ENCODE measurements around the gene TBC1D1. TPM values are rescaled to one million over a fixed set of nuclear protein-coding genes. Genes with fewer than 3 reads are reported as not detected.

TBC1D1 gene, protein sequence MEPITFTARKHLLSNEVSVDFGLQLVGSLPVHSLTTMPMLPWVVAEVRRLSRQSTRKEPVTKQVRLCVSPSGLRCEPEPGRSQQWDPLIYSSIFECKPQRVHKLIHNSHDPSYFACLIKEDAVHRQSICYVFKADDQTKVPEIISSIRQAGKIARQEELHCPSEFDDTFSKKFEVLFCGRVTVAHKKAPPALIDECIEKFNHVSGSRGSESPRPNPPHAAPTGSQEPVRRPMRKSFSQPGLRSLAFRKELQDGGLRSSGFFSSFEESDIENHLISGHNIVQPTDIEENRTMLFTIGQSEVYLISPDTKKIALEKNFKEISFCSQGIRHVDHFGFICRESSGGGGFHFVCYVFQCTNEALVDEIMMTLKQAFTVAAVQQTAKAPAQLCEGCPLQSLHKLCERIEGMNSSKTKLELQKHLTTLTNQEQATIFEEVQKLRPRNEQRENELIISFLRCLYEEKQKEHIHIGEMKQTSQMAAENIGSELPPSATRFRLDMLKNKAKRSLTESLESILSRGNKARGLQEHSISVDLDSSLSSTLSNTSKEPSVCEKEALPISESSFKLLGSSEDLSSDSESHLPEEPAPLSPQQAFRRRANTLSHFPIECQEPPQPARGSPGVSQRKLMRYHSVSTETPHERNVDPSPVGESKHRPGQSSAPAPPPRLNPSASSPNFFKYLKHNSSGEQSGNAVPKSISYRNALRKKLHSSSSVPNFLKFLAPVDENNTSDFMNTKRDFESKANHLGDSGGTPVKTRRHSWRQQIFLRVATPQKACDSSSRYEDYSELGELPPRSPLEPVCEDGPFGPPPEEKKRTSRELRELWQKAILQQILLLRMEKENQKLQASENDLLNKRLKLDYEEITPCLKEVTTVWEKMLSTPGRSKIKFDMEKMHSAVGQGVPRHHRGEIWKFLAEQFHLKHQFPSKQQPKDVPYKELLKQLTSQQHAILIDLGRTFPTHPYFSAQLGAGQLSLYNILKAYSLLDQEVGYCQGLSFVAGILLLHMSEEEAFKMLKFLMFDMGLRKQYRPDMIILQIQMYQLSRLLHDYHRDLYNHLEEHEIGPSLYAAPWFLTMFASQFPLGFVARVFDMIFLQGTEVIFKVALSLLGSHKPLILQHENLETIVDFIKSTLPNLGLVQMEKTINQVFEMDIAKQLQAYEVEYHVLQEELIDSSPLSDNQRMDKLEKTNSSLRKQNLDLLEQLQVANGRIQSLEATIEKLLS (N-terminal part only)
- 10 to 100 TPM; 55.3 to 77.4 TPM for total RNA-seq

DNA sequence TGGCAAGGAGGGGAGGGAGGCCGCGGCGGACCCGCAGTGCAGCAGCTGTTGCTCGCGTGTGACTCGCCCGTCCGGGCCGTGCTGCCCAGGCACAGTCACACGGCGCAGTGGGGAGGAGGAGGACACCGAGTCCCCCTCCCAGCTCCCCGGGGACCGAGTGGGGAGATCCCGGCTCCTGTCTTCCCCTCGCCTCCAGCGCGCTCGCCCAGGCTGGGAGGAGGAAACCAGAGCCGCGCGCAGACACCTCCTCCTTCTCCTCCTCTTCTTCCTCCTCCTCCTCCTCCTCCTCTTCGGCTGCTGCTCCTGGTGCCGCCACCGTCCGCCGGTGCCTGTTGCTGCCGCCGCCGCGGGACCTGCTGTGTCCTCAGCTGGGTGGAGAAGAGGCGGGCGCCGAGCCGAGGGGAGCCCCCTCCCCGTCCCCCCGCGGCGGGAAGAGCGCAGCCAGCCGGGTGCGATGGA, at the start of gene TBC1D1:
Gene TBC1D1 (plus strand): TSS at position 284 of the 459 bp plus-strand sequence. CDS start 11,012 bp downstream, outside the sequence.
- intact Hi-C loops (cut with DNase I) = no loop called here
- no peaks in the 10 kb centered on the region for H3K4me1 ChIP-seq

DNA sequence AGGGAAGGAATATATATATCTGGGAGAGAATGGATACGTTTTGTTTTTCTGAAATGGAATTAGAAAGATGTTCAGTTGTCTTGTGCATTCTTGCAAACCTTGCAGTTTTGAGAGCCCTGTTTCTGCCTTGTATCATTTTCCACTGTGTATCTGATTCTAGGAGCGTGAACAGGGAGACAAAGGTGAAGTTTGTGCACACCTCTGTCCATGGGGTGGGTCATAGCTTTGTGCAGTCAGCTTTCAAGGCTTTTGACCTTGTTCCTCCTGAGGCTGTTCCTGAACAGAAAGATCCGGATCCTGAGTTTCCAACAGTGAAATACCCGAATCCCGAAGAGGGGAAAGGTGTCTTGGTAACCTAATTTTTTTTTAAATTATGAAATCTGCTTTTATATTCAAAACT, 46.7 kb upstream of the TBC1D1 start:
- DNase-seq = no peak
- peaks cover 5% of the 10 kb centered on the region for H3K36me3 ChIP-seq
- TF ChIP-seq, protein P1, sequence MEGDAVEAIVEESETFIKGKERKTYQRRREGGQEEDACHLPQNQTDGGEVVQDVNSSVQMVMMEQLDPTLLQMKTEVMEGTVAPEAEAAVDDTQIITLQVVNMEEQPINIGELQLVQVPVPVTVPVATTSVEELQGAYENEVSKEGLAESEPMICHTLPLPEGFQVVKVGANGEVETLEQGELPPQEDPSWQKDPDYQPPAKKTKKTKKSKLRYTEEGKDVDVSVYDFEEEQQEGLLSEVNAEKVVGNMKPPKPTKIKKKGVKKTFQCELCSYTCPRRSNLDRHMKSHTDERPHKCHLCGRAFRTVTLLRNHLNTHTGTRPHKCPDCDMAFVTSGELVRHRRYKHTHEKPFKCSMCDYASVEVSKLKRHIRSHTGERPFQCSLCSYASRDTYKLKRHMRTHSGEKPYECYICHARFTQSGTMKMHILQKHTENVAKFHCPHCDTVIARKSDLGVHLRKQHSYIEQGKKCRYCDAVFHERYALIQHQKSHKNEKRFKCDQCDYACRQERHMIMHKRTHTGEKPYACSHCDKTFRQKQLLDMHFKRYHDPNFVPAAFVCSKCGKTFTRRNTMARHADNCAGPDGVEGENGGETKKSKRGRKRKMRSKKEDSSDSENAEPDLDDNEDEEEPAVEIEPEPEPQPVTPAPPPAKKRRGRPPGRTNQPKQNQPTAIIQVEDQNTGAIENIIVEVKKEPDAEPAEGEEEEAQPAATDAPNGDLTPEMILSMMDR (IDR thresholded peaks at IDR 0.05) = no peak

More for the DNA sequence above, at the start of gene TBC1D1:
- Histone ChIP-seq H3K4me3 (peak within 1 kb of the TSS; percentile 94), H3K27ac (peak within 1 kb of the TSS; percentile 80), H3K9me3 (no peaks in the 10 kb centered on the region), H3K36me3 (no peaks in the 10 kb centered on the region), H3K9ac (ENCODE audit: low read depth in 2 of 2, low read length in 2 of 2) (peak within 1 kb of the TSS; percentile 79 to 80), H3K27me3 (no peaks in the 10 kb centered on the region)
- DNase-seq = peak; percentile 69
- TF ChIP-seq, protein P1 (IDR thresholded peaks at IDR 0.05) = no peak

DNA sequence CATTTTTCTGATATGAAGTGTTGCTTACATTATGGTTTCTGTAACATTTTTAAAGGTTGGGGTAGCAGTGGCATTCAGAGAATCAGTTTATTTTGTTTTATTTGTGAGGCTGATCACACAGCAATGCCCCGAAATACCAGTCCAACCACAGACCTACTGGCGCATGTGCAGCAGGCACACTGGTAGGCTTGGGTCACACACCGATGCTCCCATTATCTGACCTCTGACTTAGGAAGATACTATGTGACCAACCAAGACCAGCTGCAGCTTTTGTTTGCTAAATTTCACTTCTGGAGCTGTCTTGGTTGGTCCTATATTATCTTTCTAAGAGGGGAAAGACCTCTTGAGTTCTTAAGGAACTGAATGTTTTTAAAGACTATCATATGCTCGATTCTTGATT, 45.7 kb upstream of the TBC1D1 start:
- Histone ChIP-seq H3K27ac (no peak overlapping the region), H3K27me3 (no peaks in the 10 kb centered on the region), H3K4me3 (no peak overlapping the region), H3K9ac (ENCODE audit: low read depth in 2 of 2, low read length in 2 of 2) (no peak overlapping the region), H3K36me3 (peaks cover 5% of the 10 kb centered on the region), H3K9me3 (no peaks in the 10 kb centered on the region), H3K4me1 (no peaks in the 10 kb centered on the region)
- intact Hi-C loops (cut with DNase I) = no loop called here
- no peak for DNase-seq
- TF ChIP-seq, protein P1 (IDR thresholded peaks at IDR 0.05) = no peak

More for the DNA sequence above, 46.7 kb upstream of the TBC1D1 start:
- no peaks in the 10 kb centered on the region for H3K9me3 ChIP-seq
- H3K27me3 ChIP-seq = no peaks in the 10 kb centered on the region
- no peak overlapping the region for H3K4me3 ChIP-seq
- no peak overlapping the region for H3K27ac ChIP-seq
- intact Hi-C loops (cut with DNase I) = no loop called here
- H3K4me1 ChIP-seq = no peaks in the 10 kb centered on the region
- no peak overlapping the region for H3K9ac ChIP-seq (ENCODE audit: low read depth in 2 of 2, low read length in 2 of 2)

DNA sequence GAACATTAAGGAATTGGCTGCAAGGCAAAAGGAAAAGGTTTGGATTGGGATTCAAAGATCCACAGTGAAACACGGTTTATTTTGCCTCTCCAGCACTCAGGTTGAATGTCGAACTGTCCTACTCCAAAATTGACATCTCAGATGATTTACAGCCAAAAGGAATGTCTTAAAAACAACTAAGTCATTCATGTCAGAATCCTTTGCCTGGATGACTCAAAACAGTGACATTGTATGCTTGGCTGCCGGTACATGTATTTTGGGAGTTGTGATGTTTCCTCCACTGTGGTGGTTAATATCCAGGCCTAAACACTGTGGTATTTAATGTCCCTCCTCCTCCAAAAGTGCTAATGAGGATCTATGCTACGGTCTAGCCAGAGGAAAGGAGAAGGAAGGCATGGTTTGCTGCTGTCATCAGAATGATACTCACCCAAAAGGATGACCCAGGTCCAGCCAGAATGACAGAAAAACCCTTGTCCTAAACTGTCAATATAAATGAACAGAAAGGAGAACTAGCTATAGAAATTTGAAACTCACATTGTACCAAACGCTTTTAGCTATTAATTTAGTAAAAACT, 43.5 kb upstream of the TBC1D1 start:
- Histone ChIP-seq H3K27me3 (no peaks in the 10 kb centered on the region), H3K36me3 (no peaks in the 10 kb centered on the region), H3K4me3 (no peak overlapping the region), H3K9me3 (no peaks in the 10 kb centered on the region), H3K4me1 (no peaks in the 10 kb centered on the region), H3K27ac (no peak overlapping the region), H3K9ac (ENCODE audit: low read depth in 2 of 2, low read length in 2 of 2) (no peak overlapping the region)
- no peak for DNase-seq
- intact Hi-C loops (cut with DNase I) = no loop called here
- TF ChIP-seq, protein P1 (IDR thresholded peaks at IDR 0.05) = no peak
